Measurements from ENCODE around the gene RNF168.

GRCh38 chr3:196514350-196514716 is 10.8 kb upstream of the RNF168 start:
- TF ChIP-seq EZH2 (IDR thresholded peaks at IDR 0.05) (no peak), POLR2A (IDR thresholded peaks at IDR 0.05; ENCODE audit: borderline replicate concordance, extremely low read depth, insufficient read depth, insufficient read length) (no peak), CEBPB (IDR thresholded peaks at IDR 0.05; ENCODE audit: low read depth) (no peak), ZNF274 (IDR thresholded peaks at IDR 0.05; ENCODE audit: low read depth, low read length) (no peak), POLR2AphosphoS5 (IDR thresholded peaks at IDR 0.05; ENCODE audit: low read depth, low read length) (no peak), REST (IDR thresholded peaks at IDR 0.05; ENCODE audit: low read depth) (no peak), TCF7L2 (IDR thresholded peaks at IDR 0.05; ENCODE audit: borderline replicate concordance, extremely low read depth, insufficient read depth, insufficient read length) (no peak), EGR1 (IDR thresholded peaks at IDR 0.05; ENCODE audit: low read depth) (no peak), SRF (IDR thresholded peaks at IDR 0.05; ENCODE audit: low read depth) (no peak)
- TF ChIP-seq, protein P1, sequence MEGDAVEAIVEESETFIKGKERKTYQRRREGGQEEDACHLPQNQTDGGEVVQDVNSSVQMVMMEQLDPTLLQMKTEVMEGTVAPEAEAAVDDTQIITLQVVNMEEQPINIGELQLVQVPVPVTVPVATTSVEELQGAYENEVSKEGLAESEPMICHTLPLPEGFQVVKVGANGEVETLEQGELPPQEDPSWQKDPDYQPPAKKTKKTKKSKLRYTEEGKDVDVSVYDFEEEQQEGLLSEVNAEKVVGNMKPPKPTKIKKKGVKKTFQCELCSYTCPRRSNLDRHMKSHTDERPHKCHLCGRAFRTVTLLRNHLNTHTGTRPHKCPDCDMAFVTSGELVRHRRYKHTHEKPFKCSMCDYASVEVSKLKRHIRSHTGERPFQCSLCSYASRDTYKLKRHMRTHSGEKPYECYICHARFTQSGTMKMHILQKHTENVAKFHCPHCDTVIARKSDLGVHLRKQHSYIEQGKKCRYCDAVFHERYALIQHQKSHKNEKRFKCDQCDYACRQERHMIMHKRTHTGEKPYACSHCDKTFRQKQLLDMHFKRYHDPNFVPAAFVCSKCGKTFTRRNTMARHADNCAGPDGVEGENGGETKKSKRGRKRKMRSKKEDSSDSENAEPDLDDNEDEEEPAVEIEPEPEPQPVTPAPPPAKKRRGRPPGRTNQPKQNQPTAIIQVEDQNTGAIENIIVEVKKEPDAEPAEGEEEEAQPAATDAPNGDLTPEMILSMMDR (IDR thresholded peaks at IDR 0.05 in 2 of 3, conservative IDR thresholded peaks at IDR 0.05 in 1 of 3; ENCODE audit: borderline replicate concordance in 1 of 3, insufficient read depth in 1 of 3, low read depth in 2 of 3, low read length in 2 of 3): no peak
- TF ChIP-seq, protein P2, sequence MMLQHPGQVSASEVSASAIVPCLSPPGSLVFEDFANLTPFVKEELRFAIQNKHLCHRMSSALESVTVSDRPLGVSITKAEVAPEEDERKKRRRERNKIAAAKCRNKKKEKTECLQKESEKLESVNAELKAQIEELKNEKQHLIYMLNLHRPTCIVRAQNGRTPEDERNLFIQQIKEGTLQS (IDR thresholded peaks at IDR 0.05): no peak
- TF ChIP-seq, protein P3, sequence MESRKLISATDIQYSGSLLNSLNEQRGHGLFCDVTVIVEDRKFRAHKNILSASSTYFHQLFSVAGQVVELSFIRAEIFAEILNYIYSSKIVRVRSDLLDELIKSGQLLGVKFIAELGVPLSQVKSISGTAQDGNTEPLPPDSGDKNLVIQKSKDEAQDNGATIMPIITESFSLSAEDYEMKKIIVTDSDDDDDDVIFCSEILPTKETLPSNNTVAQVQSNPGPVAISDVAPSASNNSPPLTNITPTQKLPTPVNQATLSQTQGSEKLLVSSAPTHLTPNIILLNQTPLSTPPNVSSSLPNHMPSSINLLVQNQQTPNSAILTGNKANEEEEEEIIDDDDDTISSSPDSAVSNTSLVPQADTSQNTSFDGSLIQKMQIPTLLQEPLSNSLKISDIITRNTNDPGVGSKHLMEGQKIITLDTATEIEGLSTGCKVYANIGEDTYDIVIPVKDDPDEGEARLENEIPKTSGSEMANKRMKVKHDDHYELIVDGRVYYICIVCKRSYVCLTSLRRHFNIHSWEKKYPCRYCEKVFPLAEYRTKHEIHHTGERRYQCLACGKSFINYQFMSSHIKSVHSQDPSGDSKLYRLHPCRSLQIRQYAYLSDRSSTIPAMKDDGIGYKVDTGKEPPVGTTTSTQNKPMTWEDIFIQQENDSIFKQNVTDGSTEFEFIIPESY (IDR thresholded peaks at IDR 0.05; ENCODE audit: extremely low read depth, insufficient replicate concordance, low read length): no peak
